ENCODE data around the gene TREX2. TPM values are rescaled to one million over a fixed set of nuclear protein-coding genes. Genes with fewer than 3 reads are reported as not detected.
"Not testable (repeated sequence)": the region's sequence is repeated elsewhere in the genome, so short reads cannot be mapped to it uniquely, and the experiment has no call there.

The TREX2 gene
- total RNA-seq, 2 donors from 2014 or later: 0.39 TPM; not detected in 1

- DNase-seq (no peak), ATAC-seq (no peak)
- intact Hi-C loops (cut with DNase I): no loop called here
These were observed 32.1 kb downstream of the TREX2 start for GRCh38 chrX:153413731-153414130.

- intact Hi-C loops (cut with DNase I): no loop called here
- ATAC-seq: no peak
- no peak for DNase-seq
These were observed 32.8 kb downstream of the TREX2 start for GRCh38 chrX:153412746-153413720.

GRCh38 chrX:153411988-153412574 lies 33.8 kb downstream of the TREX2 start:
- intact Hi-C loops (cut with DNase I): no loop called here
- no peak for ATAC-seq
- DNase-seq: no peak

GRCh38 chrX:153411255-153411987 lies 34.4 kb downstream of the TREX2 start, which contains the start of gene ZFP92:
ZFP92 (plus strand) TSS chrX:153411472; CDS start chrX:153418323, 6,851 bp downstream.
- DNase-seq (peak; percentile 56), ATAC-seq (peak; percentile 77 to 90)
- intact Hi-C loops (cut with DNase I): no loop called here

GRCh38 chrX:153410888-153411254 lies 35.0 kb downstream of the TREX2 start:
- DNase-seq (no peak), ATAC-seq (no peak)
- intact Hi-C loops (cut with DNase I): no loop called here

GRCh38 chrX:153410373-153410772 lies 35.5 kb downstream of the TREX2 start:
- DNase-seq (no peak), ATAC-seq (no peak)
- intact Hi-C loops (cut with DNase I): no loop called here

GRCh38 chrX:153409414-153410101 lies 36.3 kb downstream of the TREX2 start:
- no peak for DNase-seq
- intact Hi-C loops (cut with DNase I): no loop called here

GRCh38 chrX:153408871-153409351 lies 36.9 kb downstream of the TREX2 start:
- ATAC-seq (no peak), DNase-seq (no peak)
- intact Hi-C loops (cut with DNase I): no loop called here

More at GRCh38 chrX:153409414-153410101, 36.3 kb downstream of the TREX2 start:
- no peak for ATAC-seq

- no peak for DNase-seq
- intact Hi-C loops (cut with DNase I): no loop called here
- ATAC-seq: no peak
These were observed 37.6 kb downstream of the TREX2 start for GRCh38 chrX:153408221-153408721.

- intact Hi-C loops (cut with DNase I): no loop called here
- DNase-seq: no peak
- ATAC-seq: no peak
These were observed 38.1 kb downstream of the TREX2 start for GRCh38 chrX:153407736-153408135.

GRCh38 chrX:153406903-153407302 lies 39.0 kb downstream of the TREX2 start:
- intact Hi-C loops (cut with DNase I): no loop called here
- DNase-seq (no peak), ATAC-seq (no peak)

- intact Hi-C loops (cut with DNase I): no loop called here
- DNase-seq (no peak), ATAC-seq (no peak)
These were observed 39.8 kb downstream of the TREX2 start for GRCh38 chrX:153406011-153406410.

- DNase-seq (no peak), ATAC-seq (no peak)
- intact Hi-C loops (cut with DNase I): no loop called here
These were observed 40.4 kb downstream of the TREX2 start for GRCh38 chrX:153405426-153405825.

- DNase-seq; ATAC-seq; intact Hi-C loops (cut with DNase I): not testable (repeated sequence)
These were observed 41.5 kb downstream of the TREX2 start for GRCh38 chrX:153404333-153404732.

GRCh38 chrX:153401133-153401764 lies 44.6 kb downstream of the TREX2 start, which contains the start of gene PNMA6E:
PNMA6E (minus strand) TSS chrX:153401350; CDS start chrX:153398849, 2,501 bp downstream.
- DNase-seq: no peak

GRCh38 chrX:153400146-153401132 lies 45.4 kb downstream of the TREX2 start:
- ATAC-seq (peak in 1 of 2 donors; percentile 27), DNase-seq (peak; percentile 45)
- intact Hi-C loops (cut with DNase I): no loop called here

More at GRCh38 chrX:153401133-153401764, 44.6 kb downstream of the TREX2 start, which contains the start of gene PNMA6E:
- ATAC-seq: no peak
- intact Hi-C loops (cut with DNase I): no loop called here

All from left cardiac atrium (tissue), 4 donors.